ENCODE results near the gene OR52N5. TPM values are rescaled to one million over a fixed set of nuclear protein-coding genes. Genes with fewer than 3 reads are reported as not detected.

Gene OR52N5
- total and polyA plus RNA-seq, 2 experiments from 2014 or later: not detected

DNA sequence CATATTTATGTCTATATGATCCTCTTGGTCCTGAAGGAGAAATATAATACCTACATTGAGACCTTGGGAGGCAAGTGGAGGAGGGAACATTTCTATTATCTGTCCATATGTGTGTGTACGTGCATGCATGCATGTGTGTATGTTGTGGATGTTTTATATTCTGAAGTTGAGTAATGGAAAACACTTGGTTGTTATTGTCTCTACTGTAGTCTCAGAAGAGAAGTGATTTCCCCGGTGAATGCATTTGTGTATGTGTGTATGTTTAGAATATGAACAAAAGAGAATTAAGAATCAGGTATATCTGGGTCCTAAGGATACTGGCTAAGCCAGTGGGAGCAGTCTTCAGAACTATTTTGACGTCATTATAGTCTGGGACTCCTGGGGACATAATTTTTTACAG lies 8.0 kb upstream of the OR52N5 start, which contains the start of gene OR52N1:
OR52N1 (minus strand) TSS at position 101 of the 400 bp plus-strand sequence. CDS start 2,449 bp downstream, outside the sequence.
- H3K4me1 Mint-ChIP-seq: no peaks in the 10 kb centered on the region
- no peak within 1 kb of the TSS for H3K4me2 ChIP-seq
- H3K27me3 Mint-ChIP-seq (ENCODE audit: insufficient read depth, low read depth, poor library complexity): no peaks in the 10 kb centered on the region
- H3F3A ChIP-seq (replicated peaks; ENCODE audit: low read depth): no peaks in the 10 kb centered on the region
- no peak within 1 kb of the TSS for H2AFZ ChIP-seq
- no peaks in the 10 kb centered on the region for H3K9me3 Mint-ChIP-seq
- H3K27ac Mint-ChIP-seq: no peak within 1 kb of the TSS
- ATAC-seq (no peak), DNase-seq (ENCODE audit: low spot score) (no peak)
- no peaks in the 10 kb centered on the region for H3K36me3 ChIP-seq (ENCODE audit: insufficient read depth)
- no peak within 1 kb of the TSS for H3K4me3 Mint-ChIP-seq
- H4K20me1 ChIP-seq (replicated peaks; ENCODE audit: insufficient read depth): no peaks in the 10 kb centered on the region
- H3K36me3 Mint-ChIP-seq (ENCODE audit: low read depth): no peaks in the 10 kb centered on the region
- no peaks in the 10 kb centered on the region for H3K4me1 ChIP-seq (ENCODE audit: insufficient read depth)
- H3K4me3 ChIP-seq: no peak within 1 kb of the TSS
- no peaks in the 10 kb centered on the region for H3K9me2 ChIP-seq (ENCODE audit: insufficient read depth)
- H3K27me3 ChIP-seq (ENCODE audit: insufficient read depth): no peaks in the 10 kb centered on the region
- no peak within 1 kb of the TSS for H3K27ac ChIP-seq (ENCODE audit: low read depth)
- TF ChIP-seq NANOG (IDR thresholded peaks at IDR 0.05; ENCODE audit: borderline replicate concordance) (no peak), CTCF (conservative IDR thresholded peaks at IDR 0.05; ENCODE audit: low read depth in 2 of 2) (no peak), JUNB (IDR thresholded peaks at IDR 0.05; ENCODE audit: unreplicated experiment) (no peak), POLR2AphosphoS5 (IDR thresholded peaks at IDR 0.05; ENCODE audit: low read depth) (no peak), ZNF114 (CRISPR knock-in tag; IDR thresholded peaks at IDR 0.05) (no peak), REST (IDR thresholded peaks at IDR 0.05; ENCODE audit: unreplicated experiment) (no peak), STAT1 (IDR thresholded peaks at IDR 0.05; ENCODE audit: unreplicated experiment) (no peak), CREB1 (CRISPR knock-in tag; IDR thresholded peaks at IDR 0.05; ENCODE audit: low read depth) (no peak), ZNF462 (CRISPR knock-in tag; IDR thresholded peaks at IDR 0.05) (no peak), EZH2 (IDR thresholded peaks at IDR 0.05; ENCODE audit: low read depth, unreplicated experiment) (no peak), ETS1 (IDR thresholded peaks at IDR 0.05) (no peak), EZH2phosphoT487 (IDR thresholded peaks at IDR 0.05; ENCODE audit: unreplicated experiment) (no peak), ZNF331 (CRISPR knock-in tag; IDR thresholded peaks at IDR 0.05; ENCODE audit: low read depth) (no peak)
- H3K79me2 ChIP-seq (replicated peaks; ENCODE audit: insufficient read depth): no peaks in the 10 kb centered on the region
